NB4 (cell line): ENCODE data around the gene TPRA1.

Experiments used
- MYC ChIP-seq: IDR thresholded peaks from 2 replicates; pipeline ENCODE4 v1.6.1; 2011; ENCODE audit warnings: low read depth, low read length
- POLR2A ChIP-seq: IDR thresholded peaks from 2 replicates; pipeline ENCODE4 v1.6.1; 2011; ENCODE audit warnings: mild to moderate bottlenecking; ENCODE audit not compliant: insufficient read length; ENCODE audit errors: extremely low read depth
- TF ChIP-seq, protein P1 (sequence below): IDR thresholded peaks from one replicate; pipeline ENCODE4 v1.5.1; 2012; ENCODE audit warnings: low read depth, low read length
- TF ChIP-seq, protein P2 (sequence below): IDR thresholded peaks from 2 replicates; pipeline ENCODE4 v1.6.1; 2011; ENCODE audit warnings: low read depth, low read length

- TF ChIP-seq, protein P1, sequence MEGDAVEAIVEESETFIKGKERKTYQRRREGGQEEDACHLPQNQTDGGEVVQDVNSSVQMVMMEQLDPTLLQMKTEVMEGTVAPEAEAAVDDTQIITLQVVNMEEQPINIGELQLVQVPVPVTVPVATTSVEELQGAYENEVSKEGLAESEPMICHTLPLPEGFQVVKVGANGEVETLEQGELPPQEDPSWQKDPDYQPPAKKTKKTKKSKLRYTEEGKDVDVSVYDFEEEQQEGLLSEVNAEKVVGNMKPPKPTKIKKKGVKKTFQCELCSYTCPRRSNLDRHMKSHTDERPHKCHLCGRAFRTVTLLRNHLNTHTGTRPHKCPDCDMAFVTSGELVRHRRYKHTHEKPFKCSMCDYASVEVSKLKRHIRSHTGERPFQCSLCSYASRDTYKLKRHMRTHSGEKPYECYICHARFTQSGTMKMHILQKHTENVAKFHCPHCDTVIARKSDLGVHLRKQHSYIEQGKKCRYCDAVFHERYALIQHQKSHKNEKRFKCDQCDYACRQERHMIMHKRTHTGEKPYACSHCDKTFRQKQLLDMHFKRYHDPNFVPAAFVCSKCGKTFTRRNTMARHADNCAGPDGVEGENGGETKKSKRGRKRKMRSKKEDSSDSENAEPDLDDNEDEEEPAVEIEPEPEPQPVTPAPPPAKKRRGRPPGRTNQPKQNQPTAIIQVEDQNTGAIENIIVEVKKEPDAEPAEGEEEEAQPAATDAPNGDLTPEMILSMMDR = no peak
- TF ChIP-seq, protein P2, sequence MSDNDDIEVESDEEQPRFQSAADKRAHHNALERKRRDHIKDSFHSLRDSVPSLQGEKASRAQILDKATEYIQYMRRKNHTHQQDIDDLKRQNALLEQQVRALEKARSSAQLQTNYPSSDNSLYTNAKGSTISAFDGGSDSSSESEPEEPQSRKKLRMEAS = no peak
- TF ChIP-seq POLR2A (no peak), MYC (no peak)
These were observed 31.5 kb upstream of the TPRA1 start for GRCh38 chr3:127622031-127622430.
